ENCODE data around the gene SH2B2.
"Not testable (repeated sequence)": the region's sequence is repeated elsewhere in the genome, so short reads cannot be mapped to it uniquely, and the experiment has no call there.

The SH2B2 gene

GRCh38 chr7:102306916-102307677 is 20.4 kb downstream of the SH2B2 start:
- peak; percentile 79 for DNase-seq

GRCh38 chr7:102310414-102310815 is 23.7 kb downstream of the SH2B2 start:
- DNase-seq, result no peak

- DNase-seq, result no peak
These were observed 25.6 kb downstream of the SH2B2 start for GRCh38 chr7:102312317-102312716.

GRCh38 chr7:102313997-102314780 is 27.5 kb downstream of the SH2B2 start:
- no peak for DNase-seq

GRCh38 chr7:102317231-102318059 is 30.8 kb downstream of the SH2B2 start:
- DNase-seq, result no peak

- no peak for DNase-seq
These were observed 31.9 kb downstream of the SH2B2 start for GRCh38 chr7:102318482-102318971.

- DNase-seq, result no peak
These were observed 33.0 kb downstream of the SH2B2 start for GRCh38 chr7:102319671-102320070.

GRCh38 chr7:102320181-102320580 is 33.5 kb downstream of the SH2B2 start:
- DNase-seq, result no peak

- DNase-seq, result no peak
These were observed 34.1 kb downstream of the SH2B2 start for GRCh38 chr7:102320601-102321350.

- DNase-seq, result peak; percentile 22
These were observed 34.9 kb downstream of the SH2B2 start for GRCh38 chr7:102321351-102322201.

GRCh38 chr7:102322202-102322715 is 35.6 kb downstream of the SH2B2 start:
- no peak for DNase-seq

GRCh38 chr7:102323914-102324195 is 37.2 kb downstream of the SH2B2 start:
- DNase-seq, result no peak

- not testable (repeated sequence) for DNase-seq
These were observed 38.4 kb downstream of the SH2B2 start for GRCh38 chr7:102325106-102325505.

GRCh38 chr7:102326157-102326889 is 39.7 kb downstream of the SH2B2 start:
- DNase-seq, result no peak

- not testable (repeated sequence) for DNase-seq
These were observed 40.5 kb downstream of the SH2B2 start for GRCh38 chr7:102327183-102327582.

- DNase-seq, result not testable (repeated sequence)
These were observed 42.2 kb downstream of the SH2B2 start for GRCh38 chr7:102328863-102329262.

- DNase-seq, result not testable (repeated sequence)
These were observed 42.7 kb downstream of the SH2B2 start for GRCh38 chr7:102329366-102329765.

- DNase-seq, result not testable (repeated sequence)
These were observed 44.2 kb downstream of the SH2B2 start for GRCh38 chr7:102330666-102331460.

GRCh38 chr7:102335574-102335973 is 48.9 kb downstream of the SH2B2 start:
- not testable (repeated sequence) for DNase-seq
